ENCODE results near the gene OR52R1. TPM values are rescaled to one million over a fixed set of nuclear protein-coding genes. Genes with fewer than 3 reads are reported as not detected.

OR52R1 gene
- total and polyA plus RNA-seq, 12 donors, result not detected

DNA sequence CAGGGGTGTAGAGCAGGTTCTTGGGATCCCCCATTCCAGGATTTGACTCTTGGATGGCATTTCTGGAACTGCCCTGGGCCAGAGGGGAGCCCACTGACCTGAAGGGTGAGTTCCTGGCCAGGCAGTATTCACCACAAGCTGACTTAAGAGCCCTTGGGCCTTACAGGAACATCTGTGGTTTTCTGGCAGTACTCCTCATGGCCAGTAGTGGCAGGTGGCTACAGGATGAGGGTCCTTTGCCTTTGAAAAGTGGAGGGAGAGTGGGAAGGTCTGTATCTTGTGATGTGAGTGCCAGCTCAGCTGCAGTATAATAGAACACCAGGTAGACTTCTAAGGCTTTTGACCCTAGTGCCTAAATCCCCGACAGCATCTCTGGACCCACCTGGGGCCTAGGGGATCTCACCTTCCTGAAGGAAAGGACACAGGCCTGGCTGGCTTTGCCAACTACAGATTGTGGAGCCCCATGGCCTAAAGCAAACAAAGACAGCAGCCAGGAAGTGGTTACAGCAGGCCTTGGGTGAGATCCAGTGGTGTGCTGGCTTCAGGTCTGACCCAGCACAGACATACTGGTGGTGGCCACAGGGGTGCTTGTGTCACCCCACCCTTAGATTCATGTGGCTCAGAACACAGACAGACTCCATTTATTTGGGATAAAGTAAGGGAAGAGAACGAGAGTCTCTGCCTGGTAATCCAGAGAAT is 35.8 kb upstream of the OR52R1 start:
- H3K9me3 ChIP-seq (replicated peaks in 1 of 3), result no peaks in the 10 kb centered on the region
- no peaks in the 10 kb centered on the region for H3K27me3 ChIP-seq
- H3K4me1 ChIP-seq (replicated peaks in 1 of 2), result no peaks in the 10 kb centered on the region
- no peak overlapping the region for H3K27ac ChIP-seq
- H3K36me3 ChIP-seq (replicated peaks in 1 of 2), result no peaks in the 10 kb centered on the region
- TF ChIP-seq CTCF (IDR thresholded peaks at IDR 0.05) (no peak), POLR2A (IDR thresholded peaks at IDR 0.05) (no peak)
- H3K4me3 ChIP-seq, result no peak overlapping the region
- DNase-seq, result no peak
- intact Hi-C loops (cut with DNase I), result no loop called here
- 64 to 89% (median 81%) methylated on average over 1 to 2 of the region's 2 CpGs for WGBS, 4 donors

DNA sequence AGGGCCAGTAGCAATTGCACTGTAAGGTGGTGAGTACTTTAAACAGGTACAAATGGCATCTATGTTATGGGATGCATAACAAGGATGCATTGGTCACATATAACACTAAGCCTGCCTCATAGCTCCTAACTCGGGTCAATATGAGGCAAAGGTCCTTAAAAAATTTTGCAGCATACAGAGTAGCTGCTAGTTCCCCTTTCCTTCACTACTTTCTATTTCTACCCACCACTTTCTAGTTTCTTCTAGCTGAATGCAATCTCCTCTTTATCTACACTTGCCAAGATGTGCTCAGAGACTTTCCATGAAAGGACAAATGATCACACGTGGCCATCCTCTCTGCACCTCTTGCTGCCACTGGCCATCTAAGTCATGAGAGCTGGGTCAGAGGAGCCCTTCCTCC is 26.7 kb upstream of the OR52R1 start:
- Histone ChIP-seq H3K4me1 (replicated peaks in 1 of 2) (no peaks in the 10 kb centered on the region), H3K4me3 (no peak overlapping the region), H3K9me3 (replicated peaks in 1 of 3) (no peaks in the 10 kb centered on the region), H3K27ac (no peak overlapping the region), H3K27me3 (no peaks in the 10 kb centered on the region), H3K36me3 (replicated peaks in 1 of 2) (no peaks in the 10 kb centered on the region)
- TF ChIP-seq CTCF (IDR thresholded peaks at IDR 0.05) (no peak), POLR2A (IDR thresholded peaks at IDR 0.05) (no peak)
- 39 to 58% (median 42%) methylated on average over 2 of the region's 2 CpGs for WGBS, 4 donors
- DNase-seq, result no peak
- intact Hi-C loops (cut with DNase I), result no loop called here

DNA sequence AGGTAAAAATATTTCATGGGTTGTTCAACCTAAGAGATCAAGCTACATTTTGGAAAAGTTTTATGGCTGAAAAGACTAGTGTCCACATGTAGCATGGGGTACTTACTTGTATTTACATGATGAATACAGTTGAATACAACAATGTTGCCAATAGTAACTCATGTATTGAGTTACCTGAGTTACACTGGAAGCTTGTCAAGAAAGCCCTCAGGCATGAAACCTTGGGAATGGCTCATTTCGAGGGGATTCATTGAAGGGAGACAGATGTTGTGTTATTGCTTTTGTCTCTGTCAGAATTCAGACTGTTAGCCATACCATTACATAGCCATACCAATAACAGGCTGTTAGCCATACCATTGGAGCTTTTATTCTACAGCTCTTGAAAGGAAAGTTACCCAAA is 26.2 kb upstream of the OR52R1 start:
- no peak overlapping the region for H3K27ac ChIP-seq
- no peak for DNase-seq
- H3K4me3 ChIP-seq, result no peak overlapping the region
- H3K4me1 ChIP-seq (replicated peaks in 1 of 2), result no peaks in the 10 kb centered on the region
- no peaks in the 10 kb centered on the region for H3K9me3 ChIP-seq (replicated peaks in 1 of 3)
- TF ChIP-seq POLR2A (IDR thresholded peaks at IDR 0.05) (no peak), CTCF (IDR thresholded peaks at IDR 0.05) (no peak)
- WGBS, 4 donors, result 28 to 64% (median 43%) methylated on average over 1 of the region's 1 CpG
- no peaks in the 10 kb centered on the region for H3K27me3 ChIP-seq
- no peaks in the 10 kb centered on the region for H3K36me3 ChIP-seq (replicated peaks in 1 of 2)
- intact Hi-C loops (cut with DNase I), result no loop called here

DNA sequence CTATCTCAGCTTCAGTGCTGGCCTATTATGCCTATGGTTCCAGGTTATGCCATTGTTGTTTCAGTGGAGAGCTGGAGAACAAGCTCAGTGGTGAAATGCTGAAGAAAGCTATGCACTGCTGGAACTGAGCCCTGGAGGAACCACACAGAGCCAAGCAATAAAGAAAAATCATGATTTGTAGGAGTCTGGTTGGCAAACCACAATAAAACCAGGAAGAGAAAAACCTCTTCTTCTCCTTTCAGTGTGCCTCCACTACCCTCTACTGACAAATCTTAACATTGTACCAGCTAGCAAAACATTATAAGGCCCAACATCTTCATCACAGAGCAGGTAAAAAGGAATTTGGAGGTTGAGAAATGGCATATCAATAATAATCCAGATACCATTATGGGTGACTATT is 22.2 kb upstream of the OR52R1 start:
- Histone ChIP-seq H3K4me3 (no peak overlapping the region), H3K27ac (no peak overlapping the region), H3K36me3 (replicated peaks in 1 of 2) (no peaks in the 10 kb centered on the region), H3K27me3 (no peaks in the 10 kb centered on the region), H3K9me3 (replicated peaks in 1 of 3) (no peaks in the 10 kb centered on the region), H3K4me1 (replicated peaks in 1 of 2) (no peaks in the 10 kb centered on the region)
- intact Hi-C loops (cut with DNase I), result no loop called here
- no peak for DNase-seq
- TF ChIP-seq CTCF (IDR thresholded peaks at IDR 0.05) (no peak), POLR2A (IDR thresholded peaks at IDR 0.05) (no peak)

Measured in adrenal gland (tissue), 12 donors.